KOPT-K1 (cell line): ENCODE measurements around the gene GTF2H2C.
"Not testable (repeated sequence)": the region's sequence is repeated elsewhere in the genome, so short reads cannot be mapped to it uniquely, and the experiment has no call there.

Source experiments
- H3K27ac ChIP-seq: fragments of 200-600 bp; sonication (generic); 2 replicates; pipeline ENCODE4 v1.5.1; 2016; ENCODE audit warnings: antibody characterized with exemption, mild to moderate bottlenecking, low read depth, low read length; ENCODE audit not compliant: poor library complexity, severe bottlenecking
- H3K36me3 ChIP-seq: fragments of 200-600 bp; sonication (generic); 2 replicates; pipeline ENCODE4 v1.5.1; 2017; ENCODE audit warnings: antibody characterized with exemption, mild to moderate bottlenecking, low read length, moderate library complexity; ENCODE audit not compliant: insufficient read depth
- H3K9me3 ChIP-seq: fragments of 200-600 bp; sonication (generic); 2 replicates; pipeline ENCODE4 v1.5.1; 2017; ENCODE audit warnings: antibody characterized with exemption, low read length, mild to moderate bottlenecking; ENCODE audit not compliant: insufficient read depth, poor library complexity, severe bottlenecking

The GTF2H2C gene

GRCh38 chr5:69631879-69632278, 71.9 kb downstream of the GTF2H2C start:
- H3K36me3 ChIP-seq, H3K9me3 ChIP-seq, H3K27ac ChIP-seq: not testable (repeated sequence)
